Thymus (tissue), 11 donors: ENCODE measurements around the gene PDCD2L. TPM values are rescaled to one million over a fixed set of nuclear protein-coding genes. Genes with fewer than 3 reads are reported as not detected.
"Not testable (repeated sequence)": the region's sequence is repeated elsewhere in the genome, so short reads cannot be mapped to it uniquely, and the experiment has no call there.

Experiments used
- DNase-seq, 9 donors: peaks; one replicate each; pipeline ENCODE4 v3.0.0-alpha.2; 2013; ENCODE audit warnings: low spot score in 9 of 9, low read depth in 6 of 9, missing footprints in 1 of 9
- H3K27ac ChIP-seq, 2 donors: one replicate each; pipeline ENCODE4 v1.5.1; 2013; ENCODE audit warnings: control low read depth in 1 of 2, low read depth in 1 of 2, low read length in 1 of 2, mild to moderate bottlenecking in 1 of 2, moderate library complexity in 1 of 2
- H3K27me3 ChIP-seq, 2 donors: one replicate each; pipeline ENCODE4 v1.5.1; 2013; ENCODE audit warnings: low read length in 1 of 2; ENCODE audit not compliant: control insufficient read depth in 2 of 2, insufficient read depth in 1 of 2
- H3K36me3 ChIP-seq, 2 donors: one replicate each; pipeline ENCODE4 v1.5.1; 2013; ENCODE audit warnings: low read length in 1 of 2, mild to moderate bottlenecking in 1 of 2, moderate library complexity in 1 of 2; ENCODE audit not compliant: control insufficient read depth in 2 of 2, insufficient read depth in 2 of 2
- H3K4me1 ChIP-seq, 2 donors: one replicate each; pipeline ENCODE4 v1.5.1; 2013; ENCODE audit warnings: low read length in 2 of 2; ENCODE audit not compliant: control insufficient read depth in 2 of 2, insufficient read depth in 2 of 2
- H3K4me3 ChIP-seq, 2 donors: one replicate each; pipeline ENCODE4 v1.5.1; 2013; ENCODE audit warnings: low read length in 2 of 2, control low read depth in 1 of 2, mild to moderate bottlenecking in 1 of 2
- H3K9me3 ChIP-seq, 2 donors: one replicate each; pipeline ENCODE4 v1.5.1; 2013; ENCODE audit warnings: low read length in 1 of 2, mild to moderate bottlenecking in 1 of 2; ENCODE audit not compliant: control insufficient read depth in 2 of 2, insufficient read depth in 1 of 2
- WGBS: extraction: QIAGEN DNeasy Blood & Tissue Kit; methylation state at CpG from one replicate; pipeline ENCODE4 v1.1.7; 2013; 5-methylcytosine and 5-hydroxymethylcytosine counted together
- polyA plus RNA-seq: library from polyadenylated mRNA; stranded (reverse); fragments of 200-250 nt; gene quantifications from one replicate; pipeline ENCODE4 v1.2.3, GENCODE V29; 2013
- total RNA-seq: library from RNA; stranded (reverse); fragments of 120-200 nt; gene quantifications from one replicate; pipeline ENCODE4 v1.2.4, GENCODE V29; 2013
- donor health status: healthy.

PDCD2L gene
- total and polyA plus RNA-seq, 2 donors, result 10.5 to 14.1 TPM

- Histone ChIP-seq H3K4me1 (peaks cover 12 to 22% of the 10 kb centered on the region in 2 donors), H3K9me3 (peaks cover 0 to 3% of the 10 kb centered on the region in 2 donors), H3K4me3 (no peak overlapping the region), H3K36me3 (peaks cover 31 to 33% of the 10 kb centered on the region in 2 donors), H3K27me3 (no peaks in the 10 kb centered on the region), H3K27ac (no peak overlapping the region)
- DNase-seq, result no peak
- 97% methylated on average over 10 of the region's 10 CpGs for WGBS
These were observed 35.9 kb upstream of the PDCD2L start for GRCh38 chr19:34368338-34368737.

- DNase-seq, H3K27ac ChIP-seq, H3K4me3 ChIP-seq, H3K27me3 ChIP-seq, H3K9me3 ChIP-seq: not testable (repeated sequence)
- peaks cover 12 to 21% of the 10 kb centered on the region in 2 donors for H3K4me1 ChIP-seq
- 98% methylated on average over 10 of the region's 10 CpGs for WGBS
- H3K36me3 ChIP-seq, result peaks cover 31 to 37% of the 10 kb centered on the region in 2 donors
These were observed 35.0 kb upstream of the PDCD2L start for GRCh38 chr19:34369166-34369565.

- H3K36me3 ChIP-seq, result peaks cover 38 to 40% of the 10 kb centered on the region in 2 donors
These were observed 34.1 kb upstream of the PDCD2L start for GRCh38 chr19:34370117-34370516.

GRCh38 chr19:34370983-34371382 is 33.2 kb upstream of the PDCD2L start:
- Histone ChIP-seq H3K4me1 (peaks cover 4 to 10% of the 10 kb centered on the region in 2 donors), H3K4me3 (no peak overlapping the region), H3K27ac (no peak overlapping the region), H3K36me3 (peaks cover 45 to 47% of the 10 kb centered on the region in 2 donors), H3K27me3 (no peaks in the 10 kb centered on the region), H3K9me3 (no peaks in the 10 kb centered on the region)
- no peak for DNase-seq
- 97% methylated on average over 4 of the region's 4 CpGs for WGBS

More at GRCh38 chr19:34370117-34370516, 34.1 kb upstream of the PDCD2L start:
- Histone ChIP-seq H3K4me3 (no peak overlapping the region), H3K4me1 (peaks cover 7 to 15% of the 10 kb centered on the region in 2 donors), H3K27me3 (no peaks in the 10 kb centered on the region), H3K27ac (no peak overlapping the region), H3K9me3 (no peaks in the 10 kb centered on the region)
- no peak for DNase-seq
- 96% methylated on average over 8 of the region's 8 CpGs for WGBS

- no peak for DNase-seq
- Histone ChIP-seq H3K4me3 (no peak overlapping the region), H3K36me3 (peaks cover 33 to 51% of the 10 kb centered on the region in 2 donors), H3K9me3 (no peaks in the 10 kb centered on the region), H3K27me3 (no peaks in the 10 kb centered on the region), H3K4me1 (no peaks in the 10 kb centered on the region), H3K27ac (no peak overlapping the region)
- WGBS, result 97% methylated on average over 11 of the region's 11 CpGs
These were observed 30.5 kb upstream of the PDCD2L start for GRCh38 chr19:34373601-34374288.

- DNase-seq, result no peak
- H3K27ac ChIP-seq, result no peak overlapping the region
- no peaks in the 10 kb centered on the region for H3K9me3 ChIP-seq
- WGBS, result 95% methylated on average over 8 of the region's 8 CpGs
- H3K27me3 ChIP-seq, result no peaks in the 10 kb centered on the region
- H3K4me3 ChIP-seq, result no peak overlapping the region
- peaks cover 35 to 58% of the 10 kb centered on the region in 2 donors for H3K36me3 ChIP-seq
- H3K4me1 ChIP-seq, result no peaks in the 10 kb centered on the region
These were observed 28.6 kb upstream of the PDCD2L start for GRCh38 chr19:34375598-34375997.

- Histone ChIP-seq H3K27ac (no peak overlapping the region), H3K9me3 (no peaks in the 10 kb centered on the region), H3K4me3 (no peak overlapping the region), H3K27me3 (no peaks in the 10 kb centered on the region), H3K36me3 (peaks cover 54 to 79% of the 10 kb centered on the region in 2 donors), H3K4me1 (no peaks in the 10 kb centered on the region)
- 98% methylated on average over 5 of the region's 5 CpGs for WGBS
- DNase-seq, result no peak
These were observed 23.5 kb upstream of the PDCD2L start for GRCh38 chr19:34380639-34381241.

- Histone ChIP-seq H3K9me3 (no peaks in the 10 kb centered on the region), H3K4me3 (no peak overlapping the region), H3K27ac (no peak overlapping the region), H3K4me1 (no peaks in the 10 kb centered on the region), H3K36me3 (peaks cover 53 to 76% of the 10 kb centered on the region in 2 donors), H3K27me3 (no peaks in the 10 kb centered on the region)
- 98% methylated on average over 14 of the region's 14 CpGs for WGBS
- no peak for DNase-seq
These were observed 22.6 kb upstream of the PDCD2L start for GRCh38 chr19:34381399-34382251.

- Histone ChIP-seq H3K27me3 (no peaks in the 10 kb centered on the region), H3K4me1 (no peaks in the 10 kb centered on the region), H3K4me3 (no peak overlapping the region), H3K27ac (no peak overlapping the region), H3K9me3 (no peaks in the 10 kb centered on the region), H3K36me3 (peaks cover 60 to 76% of the 10 kb centered on the region in 2 donors)
- 96% methylated on average over 4 of the region's 4 CpGs for WGBS
- no peak for DNase-seq
These were observed 21.7 kb upstream of the PDCD2L start for GRCh38 chr19:34382471-34382870.
